KMS-11 (cell line): ENCODE results near the gene EFCC1.
A peak's percentile ranks its signal among the peaks of the same experiment; 100 is the strongest.

Source experiments
- H2AFZ ChIP-seq: fragments of 200-600 bp; sonication (generic); 2 replicates; pipeline ENCODE4 v1.6.1; 2016; ENCODE audit warnings: antibody characterized with exemption, mixed run types, low read depth
- H3K27ac ChIP-seq: fragments of 200-600 bp; sonication (generic); 2 replicates; pipeline ENCODE4 v1.6.1; 2016; ENCODE audit warnings: mild to moderate bottlenecking, mixed run types
- H3K27me3 ChIP-seq: fragments of 200-600 bp; sonication (generic); 2 replicates; pipeline ENCODE4 v1.6.1; 2017; ENCODE audit warnings: mild to moderate bottlenecking, low read depth, mixed run types, moderate library complexity; ENCODE audit not compliant: insufficient read depth
- H3K36me3 ChIP-seq: fragments of 200-600 bp; sonication (generic); 2 replicates; pipeline ENCODE4 v1.6.1; 2017; ENCODE audit warnings: mild to moderate bottlenecking, mixed run types; ENCODE audit not compliant: insufficient read depth
- H3K4me1 ChIP-seq: fragments of 200-600 bp; sonication (generic); 2 replicates; pipeline ENCODE4 v1.6.1; 2016; ENCODE audit warnings: mild to moderate bottlenecking, low read depth, mixed run types; ENCODE audit not compliant: poor library complexity, severe bottlenecking
- H3K4me2 ChIP-seq: fragments of 200-600 bp; sonication (generic); 2 replicates; pipeline ENCODE4 v1.7.0; 2016; ENCODE audit warnings: mild to moderate bottlenecking, mixed run types
- H3K4me3 ChIP-seq: fragments of 200-600 bp; sonication (generic); IDR thresholded peaks from 2 replicates; pipeline ENCODE4 v1.6.1; 2017; ENCODE audit warnings: low read depth, low read length, mixed read lengths; ENCODE audit not compliant: insufficient read depth
- H3K79me2 ChIP-seq: fragments of 200-600 bp; sonication (generic); 2 replicates; pipeline ENCODE4 v1.6.1; 2016; ENCODE audit warnings: low read depth, mixed run types; ENCODE audit not compliant: insufficient read depth
- H3K9ac ChIP-seq: fragments of 200-600 bp; sonication (generic); 2 replicates; pipeline ENCODE4 v1.6.1; 2016; ENCODE audit warnings: mild to moderate bottlenecking, mixed run types
- H4K20me1 ChIP-seq: fragments of 200-600 bp; sonication (generic); 2 replicates; pipeline ENCODE4 v1.6.1; 2016; ENCODE audit warnings: mild to moderate bottlenecking, mixed run types; ENCODE audit not compliant: insufficient read depth
- TF ChIP-seq, protein P1 (sequence below): fragments of 200-600 bp; sonication (generic); conservative IDR thresholded peaks from 2 replicates; pipeline ENCODE4 v1.6.1; 2017; ENCODE audit warnings: low read depth, mild to moderate bottlenecking, antibody characterized with exemption, low read length, moderate library complexity, mixed read lengths

EFCC1 gene

GRCh38 chr3:128993461-128994172 is 7.5 kb upstream of the EFCC1 start, which contains the start of gene CFAP92:
CFAP92 (minus strand) TSS chr3:128994076; CDS start chr3:128993304, 772 bp downstream.
- peak within 1 kb of the TSS; percentile 69 for H3K4me2 ChIP-seq
- TF ChIP-seq, protein P1, sequence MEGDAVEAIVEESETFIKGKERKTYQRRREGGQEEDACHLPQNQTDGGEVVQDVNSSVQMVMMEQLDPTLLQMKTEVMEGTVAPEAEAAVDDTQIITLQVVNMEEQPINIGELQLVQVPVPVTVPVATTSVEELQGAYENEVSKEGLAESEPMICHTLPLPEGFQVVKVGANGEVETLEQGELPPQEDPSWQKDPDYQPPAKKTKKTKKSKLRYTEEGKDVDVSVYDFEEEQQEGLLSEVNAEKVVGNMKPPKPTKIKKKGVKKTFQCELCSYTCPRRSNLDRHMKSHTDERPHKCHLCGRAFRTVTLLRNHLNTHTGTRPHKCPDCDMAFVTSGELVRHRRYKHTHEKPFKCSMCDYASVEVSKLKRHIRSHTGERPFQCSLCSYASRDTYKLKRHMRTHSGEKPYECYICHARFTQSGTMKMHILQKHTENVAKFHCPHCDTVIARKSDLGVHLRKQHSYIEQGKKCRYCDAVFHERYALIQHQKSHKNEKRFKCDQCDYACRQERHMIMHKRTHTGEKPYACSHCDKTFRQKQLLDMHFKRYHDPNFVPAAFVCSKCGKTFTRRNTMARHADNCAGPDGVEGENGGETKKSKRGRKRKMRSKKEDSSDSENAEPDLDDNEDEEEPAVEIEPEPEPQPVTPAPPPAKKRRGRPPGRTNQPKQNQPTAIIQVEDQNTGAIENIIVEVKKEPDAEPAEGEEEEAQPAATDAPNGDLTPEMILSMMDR, result no peak
- H3K9ac ChIP-seq, result no peak within 1 kb of the TSS
- peak within 1 kb of the TSS; percentile 64 for H3K4me3 ChIP-seq
- peak within 1 kb of the TSS; percentile 77 for H2AFZ ChIP-seq
- no peak within 1 kb of the TSS for H3K27ac ChIP-seq
- no peaks in the 10 kb centered on the region for H3K79me2 ChIP-seq
- no peaks in the 10 kb centered on the region for H3K36me3 ChIP-seq
- H4K20me1 ChIP-seq, result no peaks in the 10 kb centered on the region
- no peaks in the 10 kb centered on the region for H3K27me3 ChIP-seq
- H3K4me1 ChIP-seq, result peaks cover 15% of the 10 kb centered on the region

DNA sequence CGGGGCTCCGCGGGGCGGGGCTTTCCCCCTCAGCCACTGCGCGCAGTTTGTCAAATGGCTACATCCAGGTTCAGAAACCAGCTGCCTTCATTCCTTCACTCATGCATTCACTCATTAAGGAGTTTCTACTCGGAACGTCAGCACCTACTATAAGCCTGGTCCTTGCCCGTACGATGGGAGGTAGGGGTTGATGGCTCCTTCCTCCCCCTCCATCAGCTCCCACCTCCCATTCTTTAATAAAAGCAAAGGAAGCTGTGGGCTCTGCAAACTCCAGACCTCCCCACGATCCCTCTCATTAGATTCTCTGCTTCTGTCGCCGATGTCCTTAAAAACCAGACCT is 7.0 kb upstream of the EFCC1 start:
- Histone ChIP-seq H3K79me2 (no peaks in the 10 kb centered on the region), H3K27ac (no peak overlapping the region), H3K4me2 (peak overlapping the region; percentile 69), H4K20me1 (no peaks in the 10 kb centered on the region), H3K4me3 (peak overlapping the region; percentile 64), H3K36me3 (no peaks in the 10 kb centered on the region), H2AFZ (peak overlapping the region; percentile 77), H3K27me3 (no peaks in the 10 kb centered on the region), H3K4me1 (peaks cover 15% of the 10 kb centered on the region), H3K9ac (no peak overlapping the region)
- TF ChIP-seq, protein P1, result no peak

- Histone ChIP-seq H3K9ac (no peak overlapping the region), H3K27me3 (no peaks in the 10 kb centered on the region), H3K4me3 (peak overlapping the region; percentile 64), H2AFZ (peak overlapping the region; percentile 77), H3K36me3 (no peaks in the 10 kb centered on the region), H4K20me1 (no peaks in the 10 kb centered on the region), H3K4me1 (peaks cover 15% of the 10 kb centered on the region), H3K27ac (no peak overlapping the region), H3K79me2 (no peaks in the 10 kb centered on the region), H3K4me2 (peak overlapping the region; percentile 69)
- TF ChIP-seq, protein P1, result no peak
Measured at GRCh38 chr3:128994581-128995546, 6.2 kb upstream of the EFCC1 start.

DNA sequence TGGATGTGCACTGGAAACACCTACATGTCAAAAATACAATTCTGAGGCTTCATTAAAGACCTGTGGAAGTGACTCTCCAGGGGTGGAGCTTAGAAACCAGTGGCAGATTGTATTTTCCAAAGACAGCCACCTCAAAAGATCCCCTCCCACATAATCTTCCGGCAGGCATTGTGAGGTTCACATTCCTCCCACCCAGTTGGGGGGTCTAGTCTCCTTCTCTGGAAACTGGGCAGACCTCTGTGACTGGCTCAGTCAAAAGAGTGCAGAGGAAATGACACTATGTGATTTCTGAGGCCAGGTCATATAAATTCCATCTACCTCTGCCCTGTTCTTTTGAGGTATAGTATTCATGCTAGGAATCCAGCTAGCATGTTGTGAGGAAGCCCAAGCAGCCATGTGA is 5.4 kb upstream of the EFCC1 start:
- TF ChIP-seq, protein P1, result no peak
- Histone ChIP-seq H2AFZ (no peak overlapping the region), H3K79me2 (no peaks in the 10 kb centered on the region), H3K36me3 (no peaks in the 10 kb centered on the region), H4K20me1 (no peaks in the 10 kb centered on the region), H3K4me3 (no peak overlapping the region), H3K4me2 (no peak overlapping the region), H3K9ac (no peak overlapping the region), H3K27ac (no peak overlapping the region), H3K4me1 (peaks cover 15% of the 10 kb centered on the region), H3K27me3 (no peaks in the 10 kb centered on the region)
